Hepatocyte (in vitro differentiated cells): ENCODE results near the gene LRBA.

Source experiments
- CTCF ChIP-seq: fragments of 200-600 bp; sonication (generic); IDR thresholded peaks from 2 replicates; pipeline ENCODE4 v1.5.1; 2016; ENCODE audit warnings: antibody characterized with exemption, mild to moderate bottlenecking; ENCODE audit not compliant: poor library complexity
- EZH2 ChIP-seq: fragments of 200-600 bp; sonication (generic); IDR thresholded peaks from 2 replicates; pipeline ENCODE4 v1.6.1; 2016; ENCODE audit warnings: antibody characterized with exemption, mild to moderate bottlenecking, borderline replicate concordance
- EZH2phosphoT487 ChIP-seq: fragments of 200-600 bp; sonication (generic); IDR thresholded peaks from one replicate; pipeline ENCODE4 v1.6.1; 2018; ENCODE audit warnings: antibody characterized with exemption, mild to moderate bottlenecking, low read depth, moderate library complexity; ENCODE audit not compliant: unreplicated experiment, severe bottlenecking

- TF ChIP-seq CTCF (no peak), EZH2phosphoT487 (no peak), EZH2 (no peak)
These were observed 629.5 kb downstream of the LRBA start for GRCh38 chr4:150385606-150386005.
